CD14-positive monocyte (primary cell): ENCODE data around the gene HENMT1. TPM values are rescaled to one million over a fixed set of nuclear protein-coding genes. Genes with fewer than 3 reads are reported as not detected.

Experiments used
- DNase-seq, 3 donors: peaks; one replicate each; pipeline ENCODE4 v3.0.0-alpha.2; 2011 to 2022
- H2AFZ ChIP-seq: 2 replicates; pipeline ENCODE4 v1.6.0; 2012; ENCODE audit warnings: mild to moderate bottlenecking, low read depth, low read length, inconsistent platforms; ENCODE audit not compliant: insufficient read depth, poor library complexity, severe bottlenecking
- H3K27ac ChIP-seq, 2 donors: 1 replicate in 1 of 2; 2 replicates in 1 of 2; pipeline ENCODE4 v1.5.1; 2012 to 2013; ENCODE audit warnings: low read length in 2 of 2, control low read depth in 1 of 2, inconsistent platforms in 1 of 2, low read depth in 1 of 2, mild to moderate bottlenecking in 1 of 2
- H3K27me3 ChIP-seq, 2 donors: one replicate each; pipeline versions ENCODE4 v1.6.0 to v1.6.1; 2011 to 2013; ENCODE audit warnings: low read length in 2 of 2; ENCODE audit not compliant: control insufficient read depth in 2 of 2, insufficient read depth in 2 of 2
- H3K36me3 ChIP-seq, 2 donors: replicated peaks in 1 of 2; 1 replicate in 1 of 2; 2 replicates in 1 of 2; pipeline versions ENCODE4 v1.5.1 to v1.6.1; 2012 to 2013; ENCODE audit warnings: low read length in 2 of 2, control low read depth in 1 of 2, inconsistent platforms in 1 of 2, mild to moderate bottlenecking in 1 of 2; ENCODE audit not compliant: insufficient read depth in 2 of 2, control insufficient read depth in 1 of 2
- H3K4me1 ChIP-seq, 2 donors: 1 replicate in 1 of 2; 2 replicates in 1 of 2; pipeline versions ENCODE4 v1.5.1 to v1.6.1; 2012 to 2013; ENCODE audit warnings: low read length in 2 of 2, control low read depth in 1 of 2, inconsistent platforms in 1 of 2, mild to moderate bottlenecking in 1 of 2, moderate library complexity in 1 of 2; ENCODE audit not compliant: insufficient read depth in 2 of 2, control insufficient read depth in 1 of 2
- H3K4me2 ChIP-seq: replicated peaks from 2 replicates; pipeline ENCODE3; 2012; ENCODE audit warnings: low read length, moderate library complexity, mild to moderate bottlenecking; ENCODE audit not compliant: poor library complexity, severe bottlenecking; ENCODE audit errors: extremely low read depth
- H3K4me3 ChIP-seq, 3 experiments: fragments of 200-600 bp in 1 of 3; sonication (generic) in 1 of 3; replicated peaks in 1 of 3; 1 replicate in 2 of 3; 2 replicates in 1 of 3; pipeline ENCODE4 v1.5.1; 2011 to 2013; ENCODE audit warnings: low read length in 3 of 3, mild to moderate bottlenecking in 3 of 3, control low read depth in 2 of 3, low read depth in 2 of 3, inconsistent platforms in 1 of 3, moderate library complexity in 1 of 3
- H3K79me2 ChIP-seq: 2 replicates; pipeline ENCODE4 v1.6.0; 2012; ENCODE audit warnings: mild to moderate bottlenecking, control low read depth, inconsistent platforms, low read length, moderate library complexity; ENCODE audit not compliant: insufficient read depth
- H3K9ac ChIP-seq: 2 replicates; pipeline ENCODE4 v1.6.0; 2017; ENCODE audit warnings: low read length, mild to moderate bottlenecking; ENCODE audit not compliant: insufficient read depth, poor library complexity, severe bottlenecking
- H3K9me3 ChIP-seq, 2 donors: replicated peaks in 1 of 2; 1 replicate in 1 of 2; 2 replicates in 1 of 2; pipeline versions ENCODE4 v1.5.1 to v1.6.1; 2012 to 2013; ENCODE audit warnings: low read length in 2 of 2, control low read depth in 1 of 2; ENCODE audit not compliant: control insufficient read depth in 1 of 2, insufficient read depth in 1 of 2
- H4K20me1 ChIP-seq: 2 replicates; pipeline ENCODE4 v1.6.0; 2012; ENCODE audit warnings: mild to moderate bottlenecking, low read length, control low read depth, moderate library complexity; ENCODE audit not compliant: insufficient read depth
- H3K27ac Mint-ChIP-seq, 7 donors: one replicate each; pipeline ENCODE4 v1.8.0; 2020; ENCODE audit warnings: mild to moderate bottlenecking in 7 of 7, mixed read lengths in 7 of 7, moderate library complexity in 6 of 7, inconsistent platforms in 2 of 7
- H3K27me3 Mint-ChIP-seq, 3 donors: one replicate each; pipeline ENCODE4 v1.8.0; 2021 to 2022; ENCODE audit warnings: low read depth in 3 of 3, mild to moderate bottlenecking in 3 of 3, mixed read lengths in 3 of 3, moderate library complexity in 3 of 3, inconsistent platforms in 1 of 3
- H3K36me3 Mint-ChIP-seq, 2 donors: one replicate each; pipeline ENCODE4 v1.8.0; 2020; ENCODE audit warnings: mixed read lengths in 2 of 2, inconsistent platforms in 1 of 2, mild to moderate bottlenecking in 1 of 2
- H3K4me1 Mint-ChIP-seq: one replicate; pipeline ENCODE4 v1.8.0; 2020; ENCODE audit warnings: mild to moderate bottlenecking, mixed read lengths
- H3K4me3 Mint-ChIP-seq, 2 donors: one replicate each; pipeline ENCODE4 v1.8.0; 2020; ENCODE audit warnings: mild to moderate bottlenecking in 2 of 2, mixed read lengths in 2 of 2, moderate library complexity in 1 of 2
- H3K9me3 Mint-ChIP-seq, 7 donors: one replicate each; pipeline ENCODE4 v1.8.0; 2020 to 2022; ENCODE audit warnings: mixed read lengths in 7 of 7, mild to moderate bottlenecking in 6 of 7, moderate library complexity in 6 of 7, inconsistent platforms in 2 of 7
- CTCF ChIP-seq: fragments of 200-600 bp; IDR thresholded peaks from one replicate; pipeline ENCODE4 v1.8.0; 2022; ENCODE audit warnings: antibody characterized with exemption, mild to moderate bottlenecking
- WGBS: methylation state at CpG from one replicate; pipeline ENCODE4 v1.1.5; 2013; ENCODE audit warnings: missing lambda C conversion rate; ENCODE audit not compliant: insufficient coverage; 5-methylcytosine and 5-hydroxymethylcytosine counted together
- intact Hi-C, 2 donors: fragments of 100-400 bp; cut with micrococcal nuclease; formaldehyde crosslinking; loops; one replicate each; pipeline versions ENCODE4 v1.15.0 to v1.15.1; 2023
- polyA plus RNA-seq, 3 donors: library from polyadenylated mRNA; depleted of rRNA in 1 of 3; unstranded in 2 of 3; stranded (reverse) in 1 of 3; fragments of 300-500 nt in 2 of 3; fragments of >200 nt in 1 of 3; fragmentation: Illumina TruSeq in 2 of 3; gene quantifications; 1 replicate in 2 of 3; 2 replicates in 1 of 3; pipeline ENCODE4 v1.2.3, GENCODE V29; 2012 to 2021

Gene HENMT1
- polyA plus RNA-seq, 3 donors, result 10.5 to 14.5 (median 13.4) TPM

- no peak overlapping the region for H3K9ac ChIP-seq
- peak overlapping the region; percentile 36 for H3K4me2 ChIP-seq
- TF ChIP-seq CTCF, result no peak
- no peaks in the 10 kb centered on the region for H3K9me3 ChIP-seq
- peak overlapping the region; percentile 76 for H2AFZ ChIP-seq
- peak in 2 of 3 donors; percentile 21 to 33 for DNase-seq
- H3K27me3 ChIP-seq, result no peaks in the 10 kb centered on the region
- H4K20me1 ChIP-seq, result no peaks in the 10 kb centered on the region
- WGBS, result 20% methylated on average over 3 of the region's 6 CpGs
- Mint-ChIP-seq H3K4me1 (peaks cover 28% of the 10 kb centered on the region), H3K4me3 (peak overlapping the region; percentile 60 to 70), H3K27ac (peak overlapping the region in 5 of 7 donors; percentile 35 to 86 (median 56)), H3K9me3 (peaks cover 0 to 8% (median 0%) of the 10 kb centered on the region in 7 donors), H3K36me3 (peaks cover 0 to 2% of the 10 kb centered on the region in 2 donors), H3K27me3 (no peaks in the 10 kb centered on the region)
- peaks cover 4% of the 10 kb centered on the region for H3K79me2 ChIP-seq
- peak overlapping the region; percentile 33 to 54 for H3K27ac ChIP-seq
- intact Hi-C loops, result no loop called here
- H3K4me1 ChIP-seq, result peaks cover 20 to 25% of the 10 kb centered on the region in 2 donors
- H3K36me3 ChIP-seq, result no peaks in the 10 kb centered on the region
- no peak overlapping the region for H3K4me3 ChIP-seq
Measured at GRCh38 chr1:108664481-108664880, 3.6 kb upstream of the HENMT1 start.

- H3K9me3 ChIP-seq, result no peaks in the 10 kb centered on the region
- H3K79me2 ChIP-seq, result peaks cover 7% of the 10 kb centered on the region
- peaks cover 30% of the 10 kb centered on the region for H3K4me1 Mint-ChIP-seq
- TF ChIP-seq CTCF, result no peak
- H3K4me1 ChIP-seq, result peaks cover 20 to 25% of the 10 kb centered on the region in 2 donors
- H3K27ac Mint-ChIP-seq, result peak overlapping the region in 1 of 7 donors; percentile 15
- no peak overlapping the region for H3K4me3 Mint-ChIP-seq
- DNase-seq, result no peak
- H4K20me1 ChIP-seq, result no peaks in the 10 kb centered on the region
- H3K27me3 ChIP-seq, result no peaks in the 10 kb centered on the region
- H3K9me3 Mint-ChIP-seq, result peaks cover 0 to 5% (median 0%) of the 10 kb centered on the region in 7 donors
- no peak overlapping the region for H2AFZ ChIP-seq
- H3K36me3 Mint-ChIP-seq, result peaks cover 0 to 2% of the 10 kb centered on the region in 2 donors
- intact Hi-C loops, result no loop called here
- no peak overlapping the region for H3K4me2 ChIP-seq
- no peak overlapping the region for H3K27ac ChIP-seq
- no peak overlapping the region for H3K4me3 ChIP-seq
- no CpG with 5 or more reads among the region's 2 CpGs for WGBS
- H3K36me3 ChIP-seq, result no peaks in the 10 kb centered on the region
- H3K9ac ChIP-seq, result no peak overlapping the region
- no peaks in the 10 kb centered on the region for H3K27me3 Mint-ChIP-seq
Measured at GRCh38 chr1:108663074-108663473, 2.2 kb upstream of the HENMT1 start.
